Measurements from ENCODE around the gene FANCC. TPM values are rescaled to one million over a fixed set of nuclear protein-coding genes. Genes with fewer than 3 reads are reported as not detected.

FANCC gene
- polyA plus RNA-seq, 4 donors, result 21.5 to 27.0 (median 24.3) TPM

DNA sequence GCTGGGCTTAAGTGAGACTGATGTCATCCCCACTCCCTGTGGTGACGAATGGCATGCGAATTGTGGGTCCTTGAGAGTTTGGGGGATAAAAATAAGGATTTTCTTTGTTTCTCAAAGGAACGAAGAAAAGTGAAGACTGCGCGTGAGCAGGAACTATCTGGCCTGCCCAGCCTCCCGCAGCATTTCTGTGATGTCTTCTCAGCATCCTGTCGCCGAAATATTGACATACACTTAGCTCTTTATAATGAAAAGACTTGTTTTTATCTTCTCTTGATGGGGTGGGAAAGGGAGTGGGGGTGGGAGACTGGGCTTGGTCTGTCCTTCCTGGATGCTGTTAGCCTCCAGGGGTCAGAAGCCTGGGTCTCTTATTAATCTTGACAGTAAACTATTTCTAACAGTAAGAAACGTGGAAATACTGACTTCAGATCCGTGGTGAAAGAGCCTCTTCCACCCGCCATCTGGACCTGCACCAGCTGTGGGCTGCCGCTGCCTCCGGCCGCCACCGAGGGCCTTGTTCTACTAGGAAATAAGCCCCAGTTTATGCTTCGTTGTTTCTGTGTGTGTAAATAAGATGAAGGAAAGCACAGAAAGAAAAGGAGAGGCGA lies 239.6 kb downstream of the FANCC start:
- no peak for DNase-seq (ENCODE audit: low read depth in 4 of 4, low spot score in 3 of 4)

DNA sequence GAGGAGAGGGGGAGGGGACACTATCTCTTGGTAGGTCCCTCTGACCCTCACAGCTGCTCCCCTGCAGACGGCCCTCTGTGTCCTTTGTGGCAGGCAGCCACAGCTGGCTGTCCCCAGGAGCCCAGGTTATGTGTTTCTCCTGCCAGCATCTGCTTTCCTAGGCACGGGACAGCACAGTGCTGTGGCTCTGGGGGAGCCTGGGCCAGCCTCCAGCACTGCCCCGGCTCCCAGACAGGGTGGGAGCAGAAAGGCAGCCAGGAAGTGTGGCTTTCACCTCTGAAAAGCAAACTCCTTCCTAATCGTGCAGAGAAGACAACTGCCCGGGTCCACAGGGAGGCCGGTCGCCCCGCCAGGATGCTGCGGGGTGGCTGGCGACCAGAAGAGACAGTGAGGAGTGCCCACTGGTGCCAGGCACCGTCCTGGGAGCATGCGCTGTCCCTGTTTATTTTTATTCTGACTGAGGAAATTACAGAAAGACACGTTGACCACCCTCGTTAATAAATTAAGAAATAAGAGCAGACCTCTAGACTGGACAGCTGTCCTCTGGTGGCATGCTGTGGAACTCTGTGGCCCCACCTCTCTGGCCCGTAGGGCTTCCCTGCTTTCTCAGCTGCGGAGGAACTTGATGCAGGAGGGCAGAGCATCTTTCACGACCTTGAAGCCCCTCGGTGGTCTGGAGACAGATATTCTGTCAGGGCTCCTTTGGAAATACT lies 240.3 kb downstream of the FANCC start:
- no peak for DNase-seq (ENCODE audit: low read depth in 4 of 4, low spot score in 3 of 4)

DNA sequence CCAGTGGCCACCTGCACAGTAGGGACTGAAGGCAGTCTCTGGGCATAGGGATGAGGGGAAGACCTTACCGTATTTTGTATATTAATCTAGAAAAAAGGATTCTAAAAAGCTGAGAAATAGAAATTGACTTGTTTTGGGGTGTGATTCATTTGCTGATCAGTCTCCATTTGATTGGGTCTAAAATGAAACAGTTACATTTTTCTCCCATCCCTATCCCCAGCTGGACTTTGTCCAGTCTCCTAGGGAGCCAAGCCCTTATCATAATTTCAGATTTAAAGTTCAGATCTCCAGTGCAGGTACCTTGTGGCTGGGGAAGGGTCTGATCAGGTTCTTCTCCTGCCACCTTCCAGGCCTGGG lies 240.8 kb downstream of the FANCC start:
- DNase-seq (ENCODE audit: low read depth in 4 of 4, low spot score in 3 of 4), result no peak

DNA sequence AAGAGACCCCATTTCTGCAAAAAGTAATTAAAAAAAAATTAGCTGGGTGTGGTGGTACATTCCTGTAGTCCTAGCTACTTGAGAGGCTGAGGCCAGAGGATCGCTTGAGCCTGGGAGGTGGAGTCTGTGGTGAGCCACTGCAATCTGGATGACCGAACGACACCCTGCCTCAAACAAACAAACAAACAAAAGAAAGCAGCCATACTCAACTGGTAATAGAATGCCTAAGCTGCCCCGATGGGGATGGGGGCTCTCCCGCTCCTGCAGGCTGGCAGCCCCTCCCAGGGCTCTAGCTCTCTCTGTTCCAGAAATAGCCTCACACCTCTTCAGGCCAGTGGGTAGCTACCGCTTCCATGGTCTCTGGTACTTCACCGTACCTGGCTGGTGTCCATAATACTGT lies 241.8 kb downstream of the FANCC start:
- no peak for DNase-seq (ENCODE audit: low read depth in 4 of 4, low spot score in 3 of 4)

DNA sequence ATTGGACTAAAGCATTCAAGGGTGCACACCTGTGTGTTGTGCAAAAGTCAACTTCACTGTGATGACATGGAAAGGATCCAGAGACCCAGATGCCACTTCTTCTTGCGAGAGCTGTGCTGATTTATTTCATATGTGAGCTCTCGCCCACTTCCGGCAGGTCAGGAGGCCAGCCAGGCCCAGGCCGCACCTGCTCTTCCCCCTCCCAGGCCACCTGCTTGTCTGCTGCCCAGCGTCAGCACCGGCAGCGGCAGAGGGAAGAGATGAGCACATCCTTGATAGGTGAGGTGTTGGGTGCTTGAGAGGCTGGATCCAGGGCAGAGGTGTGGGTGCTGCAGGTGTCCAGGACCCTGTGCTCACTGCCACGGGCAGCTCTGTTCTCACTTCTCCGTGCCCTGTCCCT lies 242.9 kb downstream of the FANCC start:
- DNase-seq (ENCODE audit: low read depth in 4 of 4, low spot score in 3 of 4), result no peak

DNA sequence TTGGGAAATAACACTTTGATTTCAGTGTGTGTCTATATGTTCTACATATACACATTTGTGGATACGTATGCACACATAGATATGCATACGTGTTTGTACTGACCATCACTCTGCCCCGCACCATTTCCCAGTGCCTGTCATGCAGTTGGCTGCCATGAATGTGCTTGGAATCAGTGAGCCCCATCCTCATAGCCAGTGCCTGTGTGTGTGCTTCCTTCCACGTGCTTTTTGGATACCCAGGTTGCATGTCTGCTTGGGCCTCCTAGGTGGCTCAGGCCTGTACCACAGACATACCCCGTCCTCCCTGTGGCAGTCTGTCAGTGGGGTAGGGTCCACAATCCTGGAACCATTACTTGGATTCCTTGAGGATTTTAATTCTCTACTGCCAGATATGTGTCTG lies 243.6 kb downstream of the FANCC start:
- DNase-seq (ENCODE audit: low read depth in 4 of 4, low spot score in 3 of 4), result no peak

DNA sequence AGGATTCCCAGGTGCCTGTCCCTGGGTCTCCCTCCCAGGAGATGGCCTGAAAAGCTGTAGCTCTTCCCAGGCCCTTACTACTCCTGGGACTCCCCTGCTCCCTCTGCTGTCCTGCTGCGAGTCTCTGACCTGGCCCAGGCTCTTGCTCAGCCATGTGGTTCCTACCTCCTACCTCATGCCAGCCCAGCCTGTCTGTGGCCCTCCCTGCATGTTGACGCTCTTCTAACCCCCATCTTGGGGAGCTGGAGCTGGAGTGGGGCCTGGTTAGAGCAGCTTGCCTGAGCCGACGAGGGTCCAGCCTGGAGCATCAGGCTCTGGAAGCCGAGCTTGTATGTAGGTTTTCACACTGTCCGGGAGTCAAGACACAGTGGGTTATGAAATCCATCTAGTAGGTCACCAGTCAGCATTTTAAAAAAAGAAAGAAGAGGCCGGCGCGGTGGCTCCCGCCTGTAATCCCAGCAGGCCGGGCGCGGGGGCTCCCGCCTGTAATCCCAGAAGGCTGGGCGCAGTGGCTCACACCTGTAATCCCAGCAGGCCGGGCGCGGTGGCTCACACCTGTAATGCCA lies 244.4 kb downstream of the FANCC start:
- no peak for DNase-seq (ENCODE audit: low read depth in 4 of 4, low spot score in 3 of 4)

DNA sequence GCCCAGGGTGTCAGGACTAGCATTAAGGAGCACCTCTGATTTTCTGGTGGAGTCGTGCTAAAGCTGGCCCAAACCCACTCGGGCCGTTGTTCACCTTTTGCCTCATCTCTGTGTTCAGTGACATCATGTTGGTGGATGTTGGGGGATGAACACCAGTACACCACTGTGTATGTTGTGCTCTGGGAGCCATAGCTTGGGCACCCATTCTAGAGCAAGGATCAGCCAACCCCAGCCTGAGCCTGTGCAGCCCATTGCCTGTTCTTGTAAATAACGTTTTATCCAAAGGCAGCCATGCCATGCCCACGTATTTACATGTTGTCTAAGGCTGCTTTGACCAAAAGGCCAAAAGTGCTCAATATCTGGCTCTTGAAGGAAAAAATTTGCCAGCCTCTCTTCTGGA lies 245.6 kb downstream of the FANCC start:
- no peak for DNase-seq (ENCODE audit: low read depth in 4 of 4, low spot score in 3 of 4)

DNA sequence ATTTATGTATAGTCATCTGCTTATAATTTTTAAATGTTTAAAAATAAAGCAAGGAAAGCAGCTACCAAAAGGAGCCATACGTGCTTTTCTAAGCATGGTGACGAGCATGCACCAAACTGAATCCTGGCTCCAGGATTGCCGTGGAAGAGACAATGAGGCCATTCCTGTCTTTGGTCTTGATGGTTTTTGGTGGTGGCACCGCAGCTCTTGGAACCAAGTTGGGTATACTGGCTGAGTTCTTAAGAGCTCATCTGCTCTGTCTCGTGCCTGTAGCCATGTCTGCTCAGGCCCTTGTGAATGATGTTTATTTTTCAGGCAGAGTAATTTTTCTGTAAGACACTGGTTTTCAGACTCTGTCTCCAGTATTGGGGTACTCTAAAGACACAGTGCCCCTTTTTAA lies 246.1 kb downstream of the FANCC start:
- no peak for DNase-seq (ENCODE audit: low read depth in 4 of 4, low spot score in 3 of 4)

DNA sequence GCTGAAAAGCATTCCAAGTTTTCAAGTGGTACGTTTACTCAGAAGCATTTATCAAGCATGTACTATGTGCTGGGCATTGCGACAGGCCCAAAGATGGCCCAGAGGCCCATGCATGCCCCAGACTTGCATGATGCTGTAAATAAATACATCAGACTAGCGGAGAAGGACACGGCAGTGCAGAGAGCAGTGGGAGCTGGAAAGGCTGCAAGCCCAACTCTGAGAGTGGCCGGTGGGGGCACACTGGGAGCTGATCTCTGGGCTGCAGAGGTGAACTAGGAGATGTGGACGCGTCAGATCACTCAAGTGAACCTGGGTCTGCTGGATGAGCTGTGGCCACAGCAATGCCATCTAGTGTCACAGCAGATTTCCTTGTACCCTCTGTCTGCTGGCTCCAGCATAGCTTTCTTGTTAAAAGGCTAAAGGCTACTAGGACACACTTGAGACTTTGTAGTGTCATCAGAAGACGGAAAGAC lies 246.9 kb downstream of the FANCC start:
- DNase-seq (ENCODE audit: low read depth in 4 of 4, low spot score in 3 of 4), result no peak

DNA sequence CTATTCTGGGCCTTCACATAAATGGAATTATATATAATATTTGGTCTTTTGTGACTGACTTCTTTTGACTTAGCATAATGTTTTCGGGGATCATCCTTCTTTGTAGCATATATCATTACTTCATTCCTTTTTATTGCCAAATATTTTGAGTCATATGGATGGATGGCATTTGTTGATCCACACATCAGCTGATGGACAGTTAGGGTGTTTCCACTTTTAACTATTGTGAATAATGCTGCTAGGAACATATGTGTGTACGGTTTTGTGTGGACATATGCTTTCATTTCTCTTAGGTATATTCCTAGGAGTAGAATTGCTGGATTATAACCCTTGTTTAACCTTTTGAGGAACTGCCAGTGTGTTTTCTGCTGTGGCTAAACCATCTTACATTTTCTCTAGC lies 249.6 kb downstream of the FANCC start:
- DNase-seq (ENCODE audit: low read depth in 4 of 4, low spot score in 3 of 4), result no peak

DNA sequence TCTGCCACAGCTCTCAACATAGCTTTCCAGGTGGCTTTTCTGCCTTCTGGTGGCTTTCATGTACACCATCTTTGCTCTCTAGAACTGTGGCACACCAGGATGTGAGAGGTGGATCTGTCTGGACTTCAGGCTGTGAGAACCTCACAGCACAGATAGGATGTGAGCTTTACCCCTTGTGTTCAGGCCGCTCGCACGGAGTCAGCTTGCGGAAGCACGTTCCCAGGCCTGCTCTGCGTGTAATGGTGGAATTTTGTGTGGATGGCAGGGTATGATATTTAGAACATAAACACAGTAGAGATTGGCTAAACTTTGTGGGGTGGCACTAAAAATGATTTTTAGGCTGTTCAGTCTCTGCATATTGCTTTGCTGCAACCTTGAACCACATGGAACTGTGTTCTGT lies 250.5 kb downstream of the FANCC start:
- no peak for DNase-seq (ENCODE audit: low read depth in 4 of 4, low spot score in 3 of 4)

DNA sequence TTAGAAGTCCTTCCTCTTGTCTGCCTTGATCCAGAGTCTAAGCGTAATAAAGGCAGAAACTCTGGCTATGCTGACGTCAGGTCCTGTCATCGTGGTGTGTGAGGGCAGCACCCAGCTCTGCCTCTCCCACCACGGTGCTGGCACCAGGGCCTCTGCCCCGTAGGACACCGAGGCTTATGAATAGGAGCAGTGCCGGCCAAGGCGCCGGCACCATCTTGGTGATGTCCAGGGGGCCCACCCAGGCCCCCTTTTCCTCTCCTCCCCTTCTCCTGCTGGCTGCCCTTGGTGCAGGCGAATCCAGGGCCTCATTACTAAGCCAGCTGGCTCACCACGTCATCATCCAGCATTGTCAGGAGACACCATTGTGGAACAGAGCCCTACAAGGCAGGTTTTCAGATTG lies 252.3 kb downstream of the FANCC start:
- no peak for DNase-seq (ENCODE audit: low read depth in 4 of 4, low spot score in 3 of 4)

DNA sequence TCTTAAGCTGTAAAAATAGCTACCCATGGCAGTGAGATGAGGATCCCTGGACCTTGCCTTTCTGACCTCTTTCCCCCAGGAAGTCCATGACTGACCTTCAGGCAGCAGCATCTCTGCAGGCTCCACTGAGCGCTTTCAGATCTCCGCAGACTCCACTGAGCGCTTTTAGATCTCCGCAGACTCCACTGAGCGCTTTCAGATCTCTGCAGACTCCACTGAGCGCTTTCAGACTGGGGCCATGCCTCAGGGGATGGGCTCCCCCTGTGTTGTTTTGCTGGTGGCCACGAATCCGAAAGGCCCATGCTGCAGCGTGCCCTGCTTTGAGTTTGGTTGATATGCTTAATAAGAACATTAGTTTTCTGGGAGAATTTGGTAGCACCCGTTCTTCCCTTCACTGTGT lies 254.2 kb downstream of the FANCC start:
- no peak for DNase-seq (ENCODE audit: low read depth in 4 of 4, low spot score in 3 of 4)

DNA sequence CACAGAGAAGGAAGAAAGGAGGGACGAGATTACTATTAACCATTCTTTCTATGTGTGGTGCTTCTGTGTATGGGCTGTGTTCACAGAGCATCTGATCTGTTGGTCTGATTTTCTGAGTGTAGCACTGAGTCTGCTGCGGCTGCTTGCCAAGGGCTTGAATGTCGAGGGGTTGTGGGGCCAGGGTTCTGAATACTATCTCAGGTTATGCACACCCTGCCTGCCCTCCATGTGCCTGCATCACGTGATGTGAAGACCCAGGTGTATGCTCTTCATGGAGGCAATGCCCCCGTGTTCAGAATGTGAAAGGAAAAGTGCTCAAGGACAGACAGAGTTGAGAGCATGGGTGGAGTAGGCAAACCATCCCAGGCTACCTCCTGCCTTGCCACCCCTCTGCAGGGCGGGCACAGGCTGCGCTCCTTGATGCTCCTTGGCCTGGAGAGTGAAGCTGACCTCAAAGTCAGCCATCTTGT lies 254.9 kb downstream of the FANCC start:
- no peak for DNase-seq (ENCODE audit: low read depth in 4 of 4, low spot score in 3 of 4)

DNA sequence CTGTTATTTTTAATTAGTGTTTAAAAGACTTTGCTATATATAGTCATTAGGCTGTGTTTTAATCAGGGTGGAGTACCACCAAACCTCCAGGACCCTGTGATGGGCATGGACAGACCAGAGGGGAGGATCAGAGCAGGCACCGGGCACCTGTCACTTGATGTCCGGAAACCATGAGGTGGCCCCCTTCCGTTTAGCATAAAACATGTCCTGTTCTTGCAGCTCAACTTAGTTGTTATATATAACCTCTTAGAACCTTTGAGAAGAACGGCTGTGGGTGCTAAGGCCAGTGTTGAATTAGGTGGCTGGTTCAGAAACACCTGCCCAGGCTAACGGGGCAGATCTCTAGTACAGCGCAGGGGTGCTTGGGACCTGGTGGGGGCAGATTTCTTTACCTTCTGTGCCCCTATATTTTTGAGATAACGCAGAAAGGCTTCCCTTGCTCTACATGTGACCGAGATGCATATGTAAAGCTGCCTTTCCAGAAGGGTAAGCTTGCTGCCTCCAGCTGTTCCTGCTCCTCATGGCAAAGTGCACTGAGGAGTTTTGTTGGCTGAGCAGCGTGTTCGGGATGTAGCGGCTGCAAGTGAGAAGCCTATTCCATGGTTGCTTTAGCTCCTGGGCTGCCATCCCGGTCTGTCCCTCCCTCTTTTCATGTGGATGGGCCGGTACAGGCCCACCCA lies 255.5 kb downstream of the FANCC start:
- DNase-seq (ENCODE audit: low read depth in 4 of 4, low spot score in 3 of 4), result no peak

DNA sequence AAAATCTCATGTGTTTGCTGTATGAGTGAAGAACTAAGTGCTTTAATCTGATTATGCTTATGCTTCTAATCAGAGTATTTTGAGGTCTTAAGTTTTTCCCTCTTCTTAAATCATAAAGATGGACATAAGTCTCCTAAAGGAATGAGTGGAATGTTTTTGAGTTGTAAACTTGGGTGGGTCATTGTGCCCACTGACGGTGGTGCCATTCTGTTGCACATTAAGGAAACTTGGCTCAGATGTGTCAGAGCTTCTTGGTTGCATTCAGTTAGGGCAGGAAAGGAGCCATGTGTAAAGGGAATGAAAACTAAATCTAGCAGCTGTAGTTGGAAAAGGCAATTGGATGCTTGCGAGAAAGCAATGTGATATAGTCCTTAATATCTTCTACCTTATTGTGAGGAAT lies 256.6 kb downstream of the FANCC start:
- no peak for DNase-seq (ENCODE audit: low read depth in 4 of 4, low spot score in 3 of 4)

DNA sequence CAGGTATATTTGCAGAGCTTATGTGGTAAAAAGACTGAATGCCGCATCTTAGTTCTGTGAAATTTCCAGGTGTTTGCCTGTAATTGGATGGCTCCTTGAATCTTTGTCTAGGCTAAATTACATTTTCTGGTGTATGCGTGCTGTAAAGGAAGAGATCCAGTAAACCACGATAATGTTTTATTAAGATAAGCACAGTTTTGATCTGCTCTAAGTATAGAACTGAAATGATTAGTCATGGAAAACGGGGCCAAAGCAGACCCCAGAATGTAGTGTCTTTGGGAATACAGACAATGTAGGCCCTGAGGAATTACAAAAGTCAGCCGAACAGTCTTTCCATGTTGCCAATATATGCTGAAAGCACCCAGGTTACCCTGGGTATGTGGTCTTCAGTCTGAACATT lies 257.3 kb downstream of the FANCC start:
- no peak for DNase-seq (ENCODE audit: low read depth in 4 of 4, low spot score in 3 of 4)

DNA sequence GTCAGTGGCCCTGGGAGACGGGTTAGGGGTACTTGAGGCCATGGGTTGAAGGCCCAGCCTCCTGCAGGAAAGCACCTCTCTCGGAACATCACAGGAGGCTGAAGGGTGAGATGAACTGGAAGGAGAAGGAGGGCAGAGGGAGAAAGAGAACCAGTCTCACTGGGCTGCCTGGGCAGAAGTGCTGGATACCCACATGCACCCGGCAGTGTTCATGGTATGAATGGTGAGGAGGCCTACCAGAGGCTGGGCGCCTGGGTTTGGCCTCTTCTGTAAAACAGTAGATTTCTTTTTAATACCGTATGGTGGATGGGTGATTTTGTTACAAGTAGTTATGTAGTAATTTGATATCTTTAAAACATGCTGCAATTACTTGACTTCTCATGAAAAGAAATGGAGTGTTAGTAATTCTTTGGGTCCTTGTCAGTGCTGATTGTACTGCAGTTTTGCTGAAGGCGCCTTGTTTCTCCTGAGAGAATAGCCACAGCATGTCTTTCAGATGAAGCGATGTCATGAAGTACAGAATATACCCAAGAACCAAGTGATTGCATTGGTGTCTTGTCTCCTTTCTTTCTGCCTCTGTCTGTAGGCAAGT lies 258.6 kb downstream of the FANCC start:
- no peak for DNase-seq (ENCODE audit: low read depth in 4 of 4, low spot score in 3 of 4)

DNA sequence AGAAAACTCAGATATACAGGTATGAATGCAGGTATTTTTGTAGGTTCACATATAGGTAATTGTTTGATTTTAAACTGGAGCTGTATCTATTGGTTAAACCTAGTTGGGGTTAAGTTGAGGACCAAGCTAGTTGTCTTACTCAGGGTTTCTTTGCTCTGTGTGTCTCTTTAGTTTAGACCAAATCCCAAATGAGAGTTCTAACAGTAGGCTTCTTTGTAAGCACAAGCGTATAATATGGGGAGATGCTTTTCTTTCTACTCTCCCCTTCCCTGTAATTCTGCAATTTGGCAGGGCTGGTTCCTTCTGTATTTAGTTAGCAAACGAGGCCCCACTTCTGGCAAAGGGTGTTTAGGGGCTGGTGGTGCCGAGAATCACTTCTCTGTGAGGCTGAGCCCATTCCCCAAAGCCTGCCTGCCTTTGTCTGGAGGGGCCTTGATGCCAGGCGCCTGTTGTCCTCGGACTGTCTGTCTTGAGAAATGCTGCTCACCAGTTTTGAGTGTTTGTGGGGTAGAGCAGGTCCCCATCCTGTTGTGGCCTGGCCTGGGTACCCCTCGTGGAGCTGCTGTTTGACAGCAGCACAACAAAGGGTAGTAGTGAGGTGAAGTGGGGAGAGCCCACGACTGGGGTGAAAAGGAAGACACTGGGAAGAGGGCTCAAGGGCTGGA lies 259.3 kb downstream of the FANCC start:
- DNase-seq (ENCODE audit: low read depth in 4 of 4, low spot score in 3 of 4), result no peak

DNA sequence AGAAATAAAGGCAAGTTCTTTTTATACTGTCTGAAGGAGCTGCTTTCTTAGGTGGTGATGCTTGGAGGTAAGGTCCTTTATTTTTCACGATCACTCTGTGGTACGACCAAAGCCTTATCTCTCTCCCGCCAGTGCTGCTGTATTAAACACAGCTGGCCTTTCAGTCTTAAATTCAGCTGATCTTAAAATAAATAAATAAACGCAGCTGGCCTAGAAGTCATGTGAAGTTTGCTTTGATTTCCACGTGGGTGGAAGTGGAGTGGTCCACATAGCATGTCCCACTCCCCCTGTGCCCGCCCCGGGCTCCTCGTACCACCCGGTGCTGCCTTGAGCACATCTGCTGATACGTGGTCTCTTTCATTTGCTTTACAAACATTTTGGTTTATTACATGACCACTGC lies 260.4 kb downstream of the FANCC start:
- DNase-seq (ENCODE audit: low read depth in 4 of 4, low spot score in 3 of 4), result no peak
